Thyroid gland (tissue), 4 donors: ENCODE data around the gene LLCFC1. TPM values are rescaled to one million over a fixed set of nuclear protein-coding genes. Genes with fewer than 3 reads are reported as not detected.
"Not testable (repeated sequence)": the region's sequence is repeated elsewhere in the genome, so short reads cannot be mapped to it uniquely, and the experiment has no call there.

Source experiments
- DNase-seq, 2 donors: peaks; one replicate each; pipeline ENCODE4 v3.0.0-alpha.2; 2019
- H3K27ac ChIP-seq, 3 donors: fragments of 200-600 bp; sonication (generic); 1 replicate in 2 of 3; 2 replicates in 1 of 3; pipeline ENCODE4 v1.5.1; 2016 to 2019; ENCODE audit warnings: mild to moderate bottlenecking in 1 of 3, moderate library complexity in 1 of 3
- H3K27me3 ChIP-seq: fragments of 200-600 bp; sonication (generic); one replicate; pipeline ENCODE4 v1.5.1; 2019
- H3K36me3 ChIP-seq, 2 donors: fragments of 200-600 bp; sonication (generic); one replicate each; pipeline ENCODE4 v1.5.1; 2016 to 2019
- H3K4me1 ChIP-seq, 2 donors: fragments of 200-600 bp; sonication (generic); one replicate each; pipeline ENCODE4 v1.5.1; 2017 to 2019
- H3K4me3 ChIP-seq, 3 donors: fragments of 200-600 bp; sonication (generic); replicated peaks in 1 of 3; 1 replicate in 2 of 3; 2 replicates in 1 of 3; pipeline ENCODE4 v1.5.1; 2016; ENCODE audit warnings: mild to moderate bottlenecking in 1 of 3
- H3K9me3 ChIP-seq: fragments of 200-600 bp; sonication (generic); one replicate; pipeline ENCODE4 v1.5.1; 2017
- CTCF ChIP-seq, 6 experiments: fragments of 200-600 bp in 3 of 6; fragments of 450-650 bp in 3 of 6; sonication (generic) in 3 of 6; IDR thresholded peaks; one replicate each; pipeline ENCODE4 v1.5.1; 2016 to 2019; ENCODE audit warnings: antibody characterized with exemption in 6 of 6, mild to moderate bottlenecking in 2 of 6, inconsistent platforms in 1 of 6, moderate library complexity in 1 of 6
- POLR2A ChIP-seq, 2 donors: fragments of 450-650 bp; IDR thresholded peaks; one replicate each; pipeline ENCODE4 v1.6.1; 2017; ENCODE audit warnings: antibody characterized with exemption in 2 of 2, mild to moderate bottlenecking in 2 of 2, moderate library complexity in 1 of 2
- WGBS, 2 donors: methylation state at CpG; one replicate each; pipeline ENCODE4 v1.1.5; 2017; 5-methylcytosine and 5-hydroxymethylcytosine counted together
- intact Hi-C: fragments of 100-400 bp; cut with DNase I; formaldehyde crosslinking; loops from one replicate; pipeline ENCODE4 v1.15.1; 2023
- total RNA-seq, 4 donors: library from RNA; depleted of rRNA; stranded (reverse); fragments of >200 nt; gene quantifications; one replicate each; pipeline ENCODE4 v1.2.3, GENCODE V29; 2016

LLCFC1 gene
- total RNA-seq, 4 donors from 2014 or later, result 0.67 TPM; not detected in 3

GRCh38 chr7:142963993-142964392 lies 24.7 kb downstream of the LLCFC1 start:
- Histone ChIP-seq H3K36me3 (no peaks in the 10 kb centered on the region), H3K4me3 (no peak overlapping the region), H3K9me3 (no peaks in the 10 kb centered on the region), H3K4me1 (no peaks in the 10 kb centered on the region), H3K27me3 (no peaks in the 10 kb centered on the region), H3K27ac (no peak overlapping the region)
- WGBS, 2 donors, result 90 to 92% methylated on average over 2 of the region's 2 CpGs
- TF ChIP-seq CTCF (IDR thresholded peaks at IDR 0.05), result no peak
- no peak for TF ChIP-seq POLR2A (IDR thresholded peaks at IDR 0.05)
- DNase-seq, result no peak
- intact Hi-C loops, result no loop called here

- Histone ChIP-seq H3K4me1 (no peaks in the 10 kb centered on the region), H3K27ac (no peak overlapping the region), H3K27me3 (no peaks in the 10 kb centered on the region), H3K36me3 (no peaks in the 10 kb centered on the region), H3K9me3 (no peaks in the 10 kb centered on the region), H3K4me3 (no peak overlapping the region)
- intact Hi-C loops, result no loop called here
- no peak for DNase-seq
- TF ChIP-seq POLR2A (IDR thresholded peaks at IDR 0.05), result no peak
- TF ChIP-seq CTCF (IDR thresholded peaks at IDR 0.05), result no peak
- WGBS, 2 donors, result 86 to 90% methylated on average over 6 of the region's 6 CpGs
These were observed 25.4 kb downstream of the LLCFC1 start for GRCh38 chr7:142964502-142965246.

GRCh38 chr7:142968229-142968628 lies 28.9 kb downstream of the LLCFC1 start:
- no peaks in the 10 kb centered on the region for H3K27me3 ChIP-seq
- no peaks in the 10 kb centered on the region for H3K36me3 ChIP-seq
- no peak for DNase-seq
- intact Hi-C loops, result no loop called here
- H3K4me3 ChIP-seq, result no peak overlapping the region
- no peaks in the 10 kb centered on the region for H3K9me3 ChIP-seq
- no peaks in the 10 kb centered on the region for H3K4me1 ChIP-seq
- H3K27ac ChIP-seq, result no peak overlapping the region
- TF ChIP-seq POLR2A (IDR thresholded peaks at IDR 0.05), result no peak
- no peak for TF ChIP-seq CTCF (IDR thresholded peaks at IDR 0.05)
- WGBS, 2 donors, result 82 to 85% methylated on average over 4 of the region's 4 CpGs

GRCh38 chr7:142969183-142969582 lies 29.9 kb downstream of the LLCFC1 start:
- H3K4me3 ChIP-seq, result no peak overlapping the region
- intact Hi-C loops, result no loop called here
- TF ChIP-seq CTCF (IDR thresholded peaks at IDR 0.05), result no peak
- no peak for TF ChIP-seq POLR2A (IDR thresholded peaks at IDR 0.05)
- no peaks in the 10 kb centered on the region for H3K9me3 ChIP-seq
- 64 to 66% methylated on average over 4 of the region's 4 CpGs for WGBS, 2 donors
- H3K27ac ChIP-seq, result no peak overlapping the region
- no peaks in the 10 kb centered on the region for H3K4me1 ChIP-seq
- H3K27me3 ChIP-seq, result no peaks in the 10 kb centered on the region
- no peak for DNase-seq
- no peaks in the 10 kb centered on the region for H3K36me3 ChIP-seq

GRCh38 chr7:142974626-142975025 lies 35.3 kb downstream of the LLCFC1 start:
- Histone ChIP-seq H3K4me3 (no peak overlapping the region), H3K27me3 (no peaks in the 10 kb centered on the region), H3K36me3 (no peaks in the 10 kb centered on the region), H3K4me1 (no peaks in the 10 kb centered on the region), H3K27ac (no peak overlapping the region), H3K9me3 (no peaks in the 10 kb centered on the region)
- WGBS, 2 donors, result 76 to 89% methylated on average over 3 of the region's 3 CpGs
- no peak for TF ChIP-seq CTCF (IDR thresholded peaks at IDR 0.05)
- TF ChIP-seq POLR2A (IDR thresholded peaks at IDR 0.05), result no peak
- no peak for DNase-seq
- intact Hi-C loops, result no loop called here

- H3K9me3 ChIP-seq, DNase-seq, intact Hi-C loops, H3K27ac ChIP-seq, H3K4me1 ChIP-seq, H3K36me3 ChIP-seq, H3K27me3 ChIP-seq, H3K4me3 ChIP-seq: not testable (repeated sequence)
- 82 to 88% methylated on average over 4 of the region's 4 CpGs for WGBS, 2 donors
These were observed 39.1 kb downstream of the LLCFC1 start for GRCh38 chr7:142978402-142978801.
